NB4 (cell line): ENCODE data around the gene KIDINS220.

Experiments
- MYC ChIP-seq: IDR thresholded peaks from 2 replicates; pipeline ENCODE4 v1.6.1; 2011; ENCODE audit warnings: low read depth, low read length
- POLR2A ChIP-seq: IDR thresholded peaks from 2 replicates; pipeline ENCODE4 v1.6.1; 2011; ENCODE audit warnings: mild to moderate bottlenecking; ENCODE audit not compliant: insufficient read length; ENCODE audit errors: extremely low read depth
- TF ChIP-seq, protein P1 (sequence below): IDR thresholded peaks from one replicate; pipeline ENCODE4 v1.5.1; 2012; ENCODE audit warnings: low read depth, low read length

DNA sequence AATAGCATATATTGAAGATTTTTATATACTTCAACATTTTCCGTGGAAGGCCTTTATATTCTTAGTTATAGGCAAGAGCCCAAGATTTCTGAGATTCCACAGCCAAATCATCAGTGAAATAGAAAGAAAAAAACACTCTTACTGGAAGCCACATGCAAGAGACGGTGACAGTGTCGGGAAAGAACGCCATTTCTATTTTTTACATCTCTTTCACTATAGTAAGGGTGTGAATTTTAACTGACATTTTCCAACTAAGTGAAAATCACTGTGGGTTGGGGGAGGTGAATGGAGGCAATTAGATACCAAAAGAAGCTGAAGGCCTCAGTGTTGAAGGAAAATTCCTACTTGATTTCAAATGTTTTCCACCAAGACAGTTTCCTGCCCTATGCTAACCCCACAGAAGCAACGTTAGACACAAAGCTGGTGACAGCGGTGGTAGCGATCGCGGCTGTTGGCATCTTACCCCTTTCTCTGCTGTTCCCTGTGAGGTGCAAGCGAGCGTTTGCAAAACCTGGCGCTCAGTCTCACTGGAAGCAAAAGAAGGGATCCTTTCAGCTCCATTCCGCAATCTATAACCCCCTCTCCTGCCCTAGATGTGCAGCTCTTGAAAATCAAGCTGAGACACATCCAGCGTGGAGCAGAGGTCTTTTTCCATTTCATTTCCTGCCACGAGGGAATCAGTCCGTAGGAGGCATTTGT is 135.6 kb downstream of the KIDINS220 start:
- TF ChIP-seq POLR2A, result no peak
- TF ChIP-seq, protein P1, sequence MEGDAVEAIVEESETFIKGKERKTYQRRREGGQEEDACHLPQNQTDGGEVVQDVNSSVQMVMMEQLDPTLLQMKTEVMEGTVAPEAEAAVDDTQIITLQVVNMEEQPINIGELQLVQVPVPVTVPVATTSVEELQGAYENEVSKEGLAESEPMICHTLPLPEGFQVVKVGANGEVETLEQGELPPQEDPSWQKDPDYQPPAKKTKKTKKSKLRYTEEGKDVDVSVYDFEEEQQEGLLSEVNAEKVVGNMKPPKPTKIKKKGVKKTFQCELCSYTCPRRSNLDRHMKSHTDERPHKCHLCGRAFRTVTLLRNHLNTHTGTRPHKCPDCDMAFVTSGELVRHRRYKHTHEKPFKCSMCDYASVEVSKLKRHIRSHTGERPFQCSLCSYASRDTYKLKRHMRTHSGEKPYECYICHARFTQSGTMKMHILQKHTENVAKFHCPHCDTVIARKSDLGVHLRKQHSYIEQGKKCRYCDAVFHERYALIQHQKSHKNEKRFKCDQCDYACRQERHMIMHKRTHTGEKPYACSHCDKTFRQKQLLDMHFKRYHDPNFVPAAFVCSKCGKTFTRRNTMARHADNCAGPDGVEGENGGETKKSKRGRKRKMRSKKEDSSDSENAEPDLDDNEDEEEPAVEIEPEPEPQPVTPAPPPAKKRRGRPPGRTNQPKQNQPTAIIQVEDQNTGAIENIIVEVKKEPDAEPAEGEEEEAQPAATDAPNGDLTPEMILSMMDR, result no peak
- no peak for TF ChIP-seq MYC
